Memory B cell (primary cell): ENCODE data around the gene HPS1.

Source experiments
- ATAC-seq: fragments of 150-1000 bp; cut with Tn5 transposase; 2 replicates; pipeline ENCODE4 v1.10.0; 2021; ENCODE audit warnings: low read depth, mild to moderate bottlenecking, moderate library complexity
- DNase-seq, 2 donors: peaks; one replicate each; pipeline ENCODE4 v3.0.0; 2022; ENCODE audit warnings: low spot score in 2 of 2
- H3K27ac Mint-ChIP-seq: one replicate; pipeline ENCODE4 v1.8.0; 2022; ENCODE audit warnings: mild to moderate bottlenecking, moderate library complexity, mixed read lengths
- H3K27me3 Mint-ChIP-seq: one replicate; pipeline ENCODE4 v1.8.0; 2022; ENCODE audit warnings: mixed read lengths
- H3K36me3 Mint-ChIP-seq: one replicate; pipeline ENCODE4 v1.8.0; 2022; ENCODE audit warnings: mild to moderate bottlenecking, mixed read lengths
- H3K4me1 Mint-ChIP-seq: one replicate; pipeline ENCODE4 v1.8.0; 2022; ENCODE audit warnings: mixed read lengths
- H3K4me3 Mint-ChIP-seq: one replicate; pipeline ENCODE4 v1.8.0; 2022; ENCODE audit warnings: mild to moderate bottlenecking, moderate library complexity, mixed read lengths
- H3K9me3 Mint-ChIP-seq: one replicate; pipeline ENCODE4 v1.8.0; 2022; ENCODE audit warnings: mixed read lengths

The HPS1 gene

GRCh38 chr10:98446661-98447221, at the start of gene HPS1:
Gene HPS1 (minus strand): TSS chr10:98446935. CDS start chr10:98443240, 3,695 bp downstream.
- H3K4me1 Mint-ChIP-seq = peaks cover 33% of the 10 kb centered on the region
- H3K27ac Mint-ChIP-seq = peak within 1 kb of the TSS; percentile 97
- no peaks in the 10 kb centered on the region for H3K9me3 Mint-ChIP-seq
- DNase-seq = peak; percentile 87 to 89
- H3K4me3 Mint-ChIP-seq = peak within 1 kb of the TSS; percentile 91
- H3K36me3 Mint-ChIP-seq = peaks cover 21% of the 10 kb centered on the region
- ATAC-seq = peak; percentile 85
- H3K27me3 Mint-ChIP-seq = no peaks in the 10 kb centered on the region

DNA sequence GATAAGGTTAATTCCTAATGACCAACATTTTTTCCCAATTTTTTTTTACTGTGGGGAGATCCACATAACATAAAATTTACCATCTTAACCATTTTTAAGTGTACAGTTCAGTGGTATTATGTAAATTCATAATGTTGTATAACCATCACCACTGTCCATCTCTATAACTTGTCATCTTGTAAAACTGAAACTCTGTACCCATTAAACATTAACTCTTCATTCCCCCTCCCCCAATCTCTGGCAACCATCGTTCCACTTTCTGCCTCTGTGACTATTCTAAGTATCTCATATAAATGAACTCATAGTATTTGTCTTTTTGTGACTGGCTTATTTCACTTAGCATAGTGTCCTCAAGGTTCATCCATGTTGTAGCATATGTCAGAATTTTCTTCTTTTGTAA, 46.0 kb upstream of the HPS1 start:
- no peak for DNase-seq

GRCh38 chr10:98489561-98490481, 43.1 kb upstream of the HPS1 start:
- Mint-ChIP-seq H3K9me3 (peaks cover 3% of the 10 kb centered on the region), H3K27me3 (peaks cover 1% of the 10 kb centered on the region), H3K4me3 (no peak overlapping the region)

More for the DNA sequence above, 46.0 kb upstream of the HPS1 start:
- Mint-ChIP-seq H3K27me3 (peaks cover 3% of the 10 kb centered on the region), H3K36me3 (peaks cover 8% of the 10 kb centered on the region), H3K9me3 (peaks cover 13% of the 10 kb centered on the region), H3K27ac (no peak overlapping the region), H3K4me3 (no peak overlapping the region), H3K4me1 (no peaks in the 10 kb centered on the region)
- ATAC-seq = no peak

GRCh38 chr10:98488669-98489430, 42.1 kb upstream of the HPS1 start:
- Mint-ChIP-seq H3K27ac (no peak overlapping the region), H3K36me3 (no peaks in the 10 kb centered on the region), H3K27me3 (peaks cover 3% of the 10 kb centered on the region), H3K4me1 (peaks cover 2% of the 10 kb centered on the region), H3K9me3 (peaks cover 4% of the 10 kb centered on the region), H3K4me3 (no peak overlapping the region)
- DNase-seq (no peak), ATAC-seq (no peak)

More at GRCh38 chr10:98489561-98490481, 43.1 kb upstream of the HPS1 start:
- no peak for ATAC-seq
- H3K4me1 Mint-ChIP-seq = peaks cover 2% of the 10 kb centered on the region
- H3K36me3 Mint-ChIP-seq = no peaks in the 10 kb centered on the region
- H3K27ac Mint-ChIP-seq = no peak overlapping the region
- DNase-seq = no peak

DNA sequence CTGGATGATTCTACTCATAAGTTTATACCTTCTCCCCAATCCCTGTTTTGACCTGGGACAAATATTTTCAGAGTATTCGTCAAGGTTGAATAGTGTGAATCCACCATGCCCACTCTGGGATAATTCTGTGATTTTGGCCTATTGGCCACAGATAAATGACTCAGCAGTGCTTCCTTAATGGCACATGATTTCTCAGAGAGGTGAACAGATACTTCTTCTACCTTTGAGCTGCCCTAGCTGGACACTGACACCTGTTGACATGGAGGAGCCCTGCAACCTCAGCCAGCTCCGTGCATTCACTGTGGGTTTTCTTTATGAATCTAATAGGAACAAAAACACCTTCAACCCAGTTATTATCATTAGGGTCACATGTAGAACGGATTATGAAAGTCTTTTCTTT, 40.9 kb upstream of the HPS1 start:
- peaks cover 3% of the 10 kb centered on the region for H3K4me1 Mint-ChIP-seq
- DNase-seq (no peak), ATAC-seq (no peak)
- H3K4me3 Mint-ChIP-seq = no peak overlapping the region
- H3K36me3 Mint-ChIP-seq = no peaks in the 10 kb centered on the region
- peaks cover 2% of the 10 kb centered on the region for H3K27me3 Mint-ChIP-seq
- no peak overlapping the region for H3K27ac Mint-ChIP-seq
- peaks cover 2% of the 10 kb centered on the region for H3K9me3 Mint-ChIP-seq

DNA sequence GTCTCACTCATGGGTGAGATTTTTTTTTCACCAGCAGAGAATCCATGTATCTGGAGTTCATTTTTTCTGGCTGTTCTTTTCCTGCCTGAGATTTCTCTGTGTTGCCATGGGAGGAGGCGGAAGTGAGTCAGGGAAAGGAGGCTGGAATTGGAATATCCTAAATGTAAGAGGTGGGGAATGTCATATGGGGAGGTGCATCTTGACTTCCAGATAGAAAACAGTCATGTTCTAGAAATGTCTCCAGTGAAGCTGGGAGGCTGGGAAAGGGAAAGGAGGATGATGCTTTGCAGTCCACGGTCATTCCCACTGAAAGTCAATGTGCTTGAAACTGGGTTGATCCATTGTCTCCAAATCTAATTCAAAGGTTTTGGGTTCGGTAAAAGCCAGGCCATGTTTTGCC, 39.7 kb upstream of the HPS1 start:
- DNase-seq (no peak), ATAC-seq (no peak)
- Mint-ChIP-seq H3K27me3 (peaks cover 2% of the 10 kb centered on the region), H3K4me3 (no peak overlapping the region), H3K9me3 (peaks cover 2% of the 10 kb centered on the region), H3K36me3 (no peaks in the 10 kb centered on the region), H3K27ac (no peak overlapping the region), H3K4me1 (peaks cover 6% of the 10 kb centered on the region)

GRCh38 chr10:98485959-98486358, 39.2 kb upstream of the HPS1 start:
- H3K9me3 Mint-ChIP-seq = peaks cover 2% of the 10 kb centered on the region
- H3K4me1 Mint-ChIP-seq = peaks cover 6% of the 10 kb centered on the region
- no peak overlapping the region for H3K27ac Mint-ChIP-seq
- ATAC-seq = no peak
- no peak overlapping the region for H3K4me3 Mint-ChIP-seq
- H3K36me3 Mint-ChIP-seq = no peaks in the 10 kb centered on the region
- H3K27me3 Mint-ChIP-seq = peaks cover 2% of the 10 kb centered on the region
- no peak for DNase-seq

DNA sequence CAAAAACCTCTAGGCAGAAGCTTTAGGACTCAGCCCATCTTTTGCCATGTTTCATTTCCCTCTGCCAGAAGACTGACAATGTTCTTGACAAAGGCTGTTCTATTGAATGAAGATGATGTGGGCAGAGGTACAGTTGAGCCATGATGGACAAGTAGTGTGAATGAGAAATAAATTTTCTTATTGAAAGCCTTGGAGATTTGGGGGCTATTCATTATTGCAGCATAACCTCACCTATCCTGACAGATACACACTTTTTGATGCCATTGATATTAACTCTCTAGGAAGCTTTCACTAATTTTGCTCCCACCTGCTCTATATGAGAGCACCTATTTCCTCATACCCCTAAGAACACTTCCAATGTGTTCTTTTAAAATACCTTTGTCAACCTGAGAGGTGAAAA, 36.9 kb upstream of the HPS1 start:
- H3K4me3 Mint-ChIP-seq = no peak overlapping the region
- H3K9me3 Mint-ChIP-seq = peaks cover 2% of the 10 kb centered on the region
- no peak overlapping the region for H3K27ac Mint-ChIP-seq
- peaks cover 3% of the 10 kb centered on the region for H3K27me3 Mint-ChIP-seq
- DNase-seq (no peak), ATAC-seq (no peak)
- peaks cover 8% of the 10 kb centered on the region for H3K4me1 Mint-ChIP-seq
- H3K36me3 Mint-ChIP-seq = no peaks in the 10 kb centered on the region

DNA sequence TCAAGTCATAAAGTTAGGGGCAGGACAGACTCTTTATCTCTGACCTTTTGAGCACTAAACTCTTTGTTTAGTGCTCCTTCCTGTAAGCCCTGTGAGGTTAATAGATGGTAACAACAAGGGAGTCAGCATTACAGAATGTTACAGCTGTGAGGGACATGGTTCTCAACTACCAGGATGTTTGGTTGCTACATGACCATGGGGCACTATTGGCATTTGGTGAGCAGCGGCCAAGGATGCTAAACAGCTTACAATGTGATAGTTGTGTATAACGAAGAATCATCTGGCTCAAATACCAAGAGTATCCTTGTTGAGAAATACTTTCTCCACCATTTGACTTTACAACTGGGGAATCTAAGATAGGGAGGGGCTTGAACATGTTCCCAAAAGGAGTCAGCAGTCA, 35.4 kb upstream of the HPS1 start:
- Mint-ChIP-seq H3K27ac (no peak overlapping the region), H3K4me3 (no peak overlapping the region)
- ATAC-seq = no peak

GRCh38 chr10:98481404-98481945, 34.7 kb upstream of the HPS1 start:
- H3K9me3 Mint-ChIP-seq = peaks cover 2% of the 10 kb centered on the region
- DNase-seq (no peak), ATAC-seq (no peak)
- peaks cover 3% of the 10 kb centered on the region for H3K27me3 Mint-ChIP-seq
- peaks cover 8% of the 10 kb centered on the region for H3K4me1 Mint-ChIP-seq
- no peak overlapping the region for H3K4me3 Mint-ChIP-seq
- H3K27ac Mint-ChIP-seq = no peak overlapping the region
- no peaks in the 10 kb centered on the region for H3K36me3 Mint-ChIP-seq

More for the DNA sequence above, 35.4 kb upstream of the HPS1 start:
- peaks cover 3% of the 10 kb centered on the region for H3K27me3 Mint-ChIP-seq
- peaks cover 8% of the 10 kb centered on the region for H3K4me1 Mint-ChIP-seq
- H3K36me3 Mint-ChIP-seq = no peaks in the 10 kb centered on the region
- H3K9me3 Mint-ChIP-seq = peaks cover 2% of the 10 kb centered on the region
- no peak for DNase-seq

- no peak for DNase-seq
- Mint-ChIP-seq H3K9me3 (peaks cover 1% of the 10 kb centered on the region), H3K4me1 (peaks cover 12% of the 10 kb centered on the region), H3K4me3 (no peak overlapping the region), H3K27me3 (peaks cover 1% of the 10 kb centered on the region), H3K36me3 (no peaks in the 10 kb centered on the region), H3K27ac (no peak overlapping the region)
- no peak for ATAC-seq
These were observed 31.9 kb upstream of the HPS1 start for GRCh38 chr10:98478430-98479222.

- DNase-seq (no peak), ATAC-seq (no peak)
- Mint-ChIP-seq H3K4me3 (no peak overlapping the region), H3K9me3 (peaks cover 1% of the 10 kb centered on the region), H3K27ac (no peak overlapping the region), H3K27me3 (peaks cover 1% of the 10 kb centered on the region), H3K36me3 (no peaks in the 10 kb centered on the region), H3K4me1 (peaks cover 12% of the 10 kb centered on the region)
These were observed 31.1 kb upstream of the HPS1 start for GRCh38 chr10:98477861-98478260.

GRCh38 chr10:98474628-98475027, 27.9 kb upstream of the HPS1 start:
- Mint-ChIP-seq H3K27ac (peak overlapping the region; percentile 72), H3K36me3 (no peaks in the 10 kb centered on the region), H3K9me3 (peaks cover 1% of the 10 kb centered on the region), H3K4me3 (peak overlapping the region; percentile 32), H3K27me3 (peaks cover 1% of the 10 kb centered on the region), H3K4me1 (peaks cover 9% of the 10 kb centered on the region)
- no peak for DNase-seq
- peak; percentile 43 for ATAC-seq
